ENCODE results near the gene SNX25. TPM values are rescaled to one million over a fixed set of nuclear protein-coding genes. Genes with fewer than 3 reads are reported as not detected.
"Not testable (repeated sequence)": the region's sequence is repeated elsewhere in the genome, so short reads cannot be mapped to it uniquely, and the experiment has no call there.

SNX25 gene
- total RNA-seq, 1 donor from 2014 or later = 11.4 TPM

DNA sequence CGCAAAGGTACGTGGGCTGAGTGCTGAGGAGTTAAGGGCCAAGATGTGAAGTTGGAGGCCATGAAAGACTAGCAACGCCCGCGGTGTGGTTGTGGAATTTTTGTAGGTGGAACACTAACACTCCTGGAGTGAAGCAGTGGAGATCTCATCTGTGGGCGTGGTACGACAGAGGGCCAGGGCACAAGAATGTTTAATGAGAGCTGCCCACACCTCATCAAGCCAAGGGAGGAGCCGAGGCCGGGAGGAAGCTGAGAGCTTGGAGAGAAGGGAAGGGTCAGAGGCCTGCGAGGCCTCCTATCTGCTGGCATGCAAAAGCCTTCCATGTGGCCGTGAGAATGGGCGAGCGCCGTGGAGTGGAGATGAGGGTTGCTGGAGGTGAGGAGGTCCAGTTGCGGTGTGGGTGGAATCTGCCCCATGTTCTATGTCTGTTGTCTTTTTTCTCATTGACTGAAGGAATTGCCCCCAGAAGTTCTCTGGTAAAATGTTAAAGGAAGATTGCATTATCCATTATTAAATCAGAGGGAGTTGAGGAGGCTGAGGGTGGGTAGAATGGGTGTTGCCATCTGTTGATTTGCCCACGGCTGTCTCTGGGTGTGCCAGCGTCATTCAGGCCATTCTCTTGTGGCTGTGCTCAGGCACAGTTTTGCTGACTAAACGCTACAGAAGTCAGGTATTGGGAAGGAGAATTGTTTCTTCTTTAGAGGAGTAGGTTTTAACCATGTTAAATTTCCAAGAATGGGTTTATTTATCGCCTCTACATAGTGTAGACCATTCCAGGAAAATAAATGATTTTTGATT is 19.8 kb downstream of the SNX25 start:
- ATAC-seq (no peak), DNase-seq (ENCODE audit: low spot score) (no peak)

DNA sequence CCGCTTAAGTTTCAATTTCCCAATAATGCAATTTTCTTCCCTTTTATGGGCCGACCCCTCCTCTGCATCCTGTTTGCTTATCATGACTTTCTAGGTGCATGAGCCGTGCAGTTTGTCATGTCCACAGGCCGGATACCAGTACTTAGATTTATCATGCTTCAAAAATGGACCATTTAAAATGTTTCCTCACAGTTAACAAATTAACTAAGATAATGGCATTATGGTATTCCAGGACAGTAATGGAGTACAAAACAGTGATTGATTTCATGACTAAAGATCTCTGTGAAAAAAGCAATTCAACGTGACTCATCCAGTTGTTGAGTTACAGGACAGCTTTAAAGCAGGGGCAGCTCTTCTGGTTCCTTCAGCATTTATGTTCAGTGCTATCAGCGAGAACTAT is 23.0 kb downstream of the SNX25 start:
- ATAC-seq = no peak
- DNase-seq (ENCODE audit: low spot score) = no peak

DNA sequence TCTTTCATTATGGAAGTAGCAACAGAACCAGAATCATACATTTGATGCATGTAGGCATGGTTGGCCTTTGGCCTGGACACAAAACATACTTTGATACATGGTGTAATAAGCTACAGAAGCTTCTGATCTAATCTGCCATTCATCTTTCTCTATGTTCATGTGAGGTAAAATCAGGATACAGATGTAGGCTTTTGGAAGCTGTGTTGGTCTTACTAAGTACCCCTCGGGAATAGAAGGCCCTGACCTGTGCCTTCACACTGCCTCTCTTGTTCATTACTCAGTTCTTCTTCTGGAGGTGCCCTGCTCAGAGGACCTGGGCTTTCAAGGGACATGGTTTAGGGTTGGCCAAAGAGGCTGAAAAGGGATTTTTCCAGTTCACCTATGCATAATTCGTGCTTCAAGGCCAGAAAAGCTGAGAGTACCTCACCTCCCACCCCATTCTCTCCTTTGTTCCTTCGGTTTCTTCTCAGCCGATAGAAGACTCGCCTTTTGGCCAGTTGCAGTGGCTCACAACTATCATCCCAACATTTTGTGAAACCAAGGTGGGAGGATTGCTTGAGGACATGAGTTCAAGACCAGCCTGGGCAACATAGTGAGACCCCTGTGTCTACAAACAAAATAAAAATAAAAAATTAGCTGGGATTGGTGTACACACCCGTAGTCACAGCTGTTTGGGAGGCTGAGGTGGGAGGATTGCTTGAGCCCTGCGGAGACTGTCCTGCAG is 25.9 kb downstream of the SNX25 start:
- ATAC-seq (no peak), DNase-seq (ENCODE audit: low spot score) (no peak)

DNA sequence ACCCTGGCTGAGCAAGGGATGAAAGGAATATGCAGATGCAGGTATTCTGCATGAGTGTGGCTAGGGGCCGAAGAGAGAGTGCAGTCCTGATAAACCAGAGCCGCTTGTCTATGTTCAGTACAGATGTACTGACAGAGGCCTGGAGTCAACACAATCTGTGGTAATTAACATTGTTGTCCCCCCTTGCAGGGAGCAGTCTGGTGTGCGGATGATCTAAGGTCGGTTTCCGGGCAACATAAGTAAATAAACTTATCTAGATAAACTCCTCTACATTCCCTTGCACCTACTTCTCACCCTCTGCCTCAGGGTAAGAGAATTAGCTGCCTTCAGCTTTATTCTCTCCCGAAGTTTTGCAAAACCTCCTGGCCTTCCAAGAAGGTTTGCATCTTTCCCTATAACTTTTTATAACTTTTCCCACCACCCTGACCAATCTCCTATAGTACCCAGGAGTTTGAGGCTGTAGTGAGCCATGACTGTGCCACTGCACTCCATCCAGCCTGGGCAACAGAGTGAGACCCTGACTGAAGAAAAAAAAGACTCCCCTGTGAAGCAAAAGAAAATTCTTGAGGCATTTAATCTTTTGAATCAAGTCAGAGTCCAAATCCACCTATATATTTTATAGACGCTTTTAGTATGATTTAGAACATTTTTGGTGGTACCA is 26.6 kb downstream of the SNX25 start:
- ATAC-seq (peak; percentile 90), DNase-seq (ENCODE audit: low spot score) (no peak)

- no peak for ATAC-seq
Observed at GRCh38 chr4:185237175-185237574, 27.8 kb downstream of the SNX25 start.

DNA sequence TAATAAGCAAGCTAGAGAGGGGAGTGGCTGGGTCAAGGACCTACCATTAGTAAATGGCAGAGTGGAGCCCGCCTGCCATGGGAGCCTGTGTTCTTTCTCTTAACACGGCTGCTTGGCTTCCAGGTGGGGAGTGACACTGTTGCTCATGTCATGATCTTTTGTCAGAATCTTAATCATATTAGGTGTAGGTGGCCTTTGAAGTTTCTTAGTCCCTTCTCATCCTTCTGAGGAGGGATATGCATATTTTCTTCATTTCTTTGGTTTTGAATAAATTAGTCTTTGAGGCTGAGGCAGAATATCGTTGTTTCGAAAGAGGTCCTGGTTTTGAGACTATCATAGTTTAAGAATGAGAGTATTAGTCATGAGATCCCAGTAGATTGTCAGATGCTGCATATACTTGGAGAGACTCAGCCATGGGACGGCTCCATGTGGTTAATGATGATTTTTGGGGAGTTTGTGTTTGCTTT is 28.9 kb downstream of the SNX25 start:
- no peak for ATAC-seq
- no peak for DNase-seq (ENCODE audit: low spot score)

More at GRCh38 chr4:185237175-185237574, 27.8 kb downstream of the SNX25 start:
- DNase-seq (ENCODE audit: low spot score) = no peak

GRCh38 chr4:185238750-185239149 is 29.4 kb downstream of the SNX25 start:
- DNase-seq (ENCODE audit: low spot score) (no peak), ATAC-seq (no peak)

- not testable (repeated sequence) for ATAC-seq; DNase-seq (ENCODE audit: low spot score)
Observed at GRCh38 chr4:185240486-185240885, 31.1 kb downstream of the SNX25 start.

- no peak for ATAC-seq
- DNase-seq (ENCODE audit: low spot score) = no peak
Observed at GRCh38 chr4:185242749-185243533, 33.5 kb downstream of the SNX25 start.

GRCh38 chr4:185243879-185244278 is 34.5 kb downstream of the SNX25 start:
- no peak for ATAC-seq

GRCh38 chr4:185244763-185245162 is 35.4 kb downstream of the SNX25 start:
- DNase-seq (ENCODE audit: low spot score) (no peak), ATAC-seq (no peak)

More at GRCh38 chr4:185243879-185244278, 34.5 kb downstream of the SNX25 start:
- DNase-seq (ENCODE audit: low spot score) = no peak

DNA sequence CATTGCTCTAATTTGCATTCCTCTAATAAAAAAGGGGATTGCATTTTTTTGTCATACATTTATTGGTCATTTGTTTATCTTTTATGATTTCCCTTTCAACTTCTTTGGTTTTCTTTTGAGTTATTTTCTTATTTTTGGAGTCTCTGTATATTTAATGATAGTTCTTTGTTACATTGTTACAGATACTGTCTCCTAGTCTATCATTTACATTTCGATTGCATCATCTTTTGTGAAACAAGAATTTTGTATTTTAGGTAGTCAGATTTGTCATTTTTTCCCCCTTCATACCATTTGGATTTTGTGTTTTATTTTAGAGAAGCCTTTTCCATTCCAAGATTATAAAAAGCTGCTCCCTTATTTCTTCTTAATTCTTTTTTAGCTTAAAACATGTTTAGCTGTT is 37.1 kb downstream of the SNX25 start:
- ATAC-seq = no peak
- no peak for DNase-seq (ENCODE audit: low spot score)

DNA sequence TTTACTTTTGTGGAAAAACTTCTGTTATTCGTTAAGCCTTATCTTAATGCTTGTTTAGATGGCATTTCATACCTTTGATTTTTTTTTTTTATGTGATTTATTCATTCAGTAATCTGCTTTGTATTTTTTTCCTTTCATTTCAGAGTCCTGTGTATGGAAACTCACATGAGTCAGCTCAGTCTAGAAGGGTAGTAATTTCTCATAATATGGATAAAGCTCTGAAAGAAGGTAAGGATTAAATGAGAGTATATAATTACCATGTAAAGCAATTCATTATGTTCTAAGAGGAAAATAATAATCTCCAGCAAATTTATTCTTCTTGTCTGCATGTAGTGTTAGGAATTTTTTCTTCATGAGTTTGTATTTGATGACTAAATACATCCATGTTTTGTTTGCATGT is 37.8 kb downstream of the SNX25 start:
- no peak for ATAC-seq

GRCh38 chr4:185248393-185249039 is 39.1 kb downstream of the SNX25 start:
- DNase-seq (ENCODE audit: low spot score) = no peak
- no peak for ATAC-seq

More for the DNA sequence above, 37.8 kb downstream of the SNX25 start:
- DNase-seq (ENCODE audit: low spot score) = no peak

- ATAC-seq = no peak
- DNase-seq (ENCODE audit: low spot score) = no peak
Observed at GRCh38 chr4:185249105-185249504, 39.7 kb downstream of the SNX25 start.

- DNase-seq (ENCODE audit: low spot score) (no peak), ATAC-seq (no peak)
Observed at GRCh38 chr4:185254434-185254833, 45.0 kb downstream of the SNX25 start.

DNA sequence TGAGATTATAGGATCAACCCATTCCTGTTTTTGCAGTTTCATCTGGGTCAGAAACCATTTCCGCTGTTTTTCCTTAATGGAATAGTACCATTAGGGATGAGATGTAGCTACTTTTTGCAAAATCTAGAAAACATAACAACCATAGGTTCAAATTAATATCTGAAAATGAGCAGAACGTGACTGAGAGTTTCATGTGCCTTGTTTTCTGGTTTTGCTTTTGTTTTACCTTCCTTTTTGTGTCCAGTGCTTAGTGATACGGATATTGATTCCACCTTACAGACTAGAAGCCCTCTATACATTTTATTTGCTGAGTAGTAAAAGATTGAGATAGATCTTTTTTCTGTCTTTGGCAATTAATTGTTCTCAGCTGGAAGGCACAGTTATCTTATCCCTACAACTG is 46.5 kb downstream of the SNX25 start:
- DNase-seq (ENCODE audit: low spot score) = no peak
- no peak for ATAC-seq

DNA sequence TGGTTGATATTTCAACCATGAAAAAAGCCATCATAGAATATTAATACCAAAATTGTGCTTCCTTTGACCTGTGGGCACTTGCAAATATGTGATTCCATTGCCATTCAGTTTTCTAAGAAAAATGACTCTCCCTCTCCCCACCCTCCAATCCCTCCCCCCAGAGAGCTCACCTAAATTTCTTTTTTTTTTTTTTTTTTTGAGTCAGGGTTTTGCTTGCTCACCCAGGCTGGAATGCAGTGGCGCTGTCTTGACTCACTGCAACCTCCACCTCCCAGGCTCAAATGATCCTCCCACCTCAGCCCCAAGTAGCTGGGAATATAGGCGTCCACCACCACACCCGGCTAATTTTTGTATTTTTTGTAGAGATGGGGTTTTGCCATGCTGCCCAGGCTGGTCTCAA is 47.0 kb downstream of the SNX25 start:
- ATAC-seq (no peak), DNase-seq (ENCODE audit: low spot score) (no peak)

- DNase-seq (ENCODE audit: low spot score) = no peak
- ATAC-seq = no peak
Observed at GRCh38 chr4:185257086-185257485, 47.7 kb downstream of the SNX25 start.

GRCh38 chr4:185257694-185258093 is 48.3 kb downstream of the SNX25 start:
- no peak for ATAC-seq
- DNase-seq (ENCODE audit: low spot score) = no peak

All from left lobe of liver (tissue), 2 donors.